ENCODE data around the gene EDN2. TPM values are rescaled to one million over a fixed set of nuclear protein-coding genes. Genes with fewer than 3 reads are reported as not detected.

Gene EDN2
- total and polyA plus RNA-seq, 2 of the 8 experiments (the other 6 are each of a cell fraction or from before 2014, with no cell fraction given) = 0.32 to 0.39 TPM

GRCh38 chr1:41437011-41437355 lies 47.5 kb downstream of the EDN2 start (continued):
- TF ChIP-seq CHD7 (IDR thresholded peaks at IDR 0.05; ENCODE audit: insufficient replicate concordance, low read length) (no peak), POU5F1 (IDR thresholded peaks at IDR 0.05; ENCODE audit: low read depth, low read length) (no peak), KDM5A (IDR thresholded peaks at IDR 0.05; ENCODE audit: low read length) (no peak), MAX (IDR thresholded peaks at IDR 0.05) (no peak), YY1 (IDR thresholded peaks at IDR 0.05; ENCODE audit: low read depth, low read length) (no peak), TBP (IDR thresholded peaks at IDR 0.05; ENCODE audit: low read depth, low read length) (no peak), BRCA1 (IDR thresholded peaks at IDR 0.05; ENCODE audit: low read depth, low read length) (no peak), TCF12 (IDR thresholded peaks at IDR 0.05; ENCODE audit: low read depth, low read length) (no peak), CEBPB (IDR thresholded peaks at IDR 0.05; ENCODE audit: low read depth, low read length) (no peak), PHF8 (conservative IDR thresholded peaks at IDR 0.05; ENCODE audit: low read depth, low read length) (no peak), SP2 (IDR thresholded peaks at IDR 0.05; ENCODE audit: low read length) (no peak)
